GM18511 (cell line): ENCODE data around the gene TMEM127.
"Not testable (repeated sequence)": the region's sequence is repeated elsewhere in the genome, so short reads cannot be mapped to it uniquely, and the experiment has no call there.

Experiments
- ATAC-seq: cut with Tn5 transposase; IDR thresholded peaks from one replicate; pipeline ENCODE4 v1.9.1; 2021; ENCODE audit warnings: mild to moderate bottlenecking, moderate library complexity; ENCODE audit not compliant: unreplicated experiment

TMEM127 gene

GRCh38 chr2:96243843-96244242 is 22.0 kb downstream of the TMEM127 start:
- no peak for ATAC-seq

GRCh38 chr2:96241900-96242611 is 23.7 kb downstream of the TMEM127 start:
- peak; percentile 94 for ATAC-seq

- no peak for ATAC-seq
These were observed 24.6 kb downstream of the TMEM127 start for GRCh38 chr2:96241227-96241626.

GRCh38 chr2:96240341-96241038 is 25.3 kb downstream of the TMEM127 start:
- ATAC-seq: no peak

GRCh38 chr2:96239745-96240264 is 26.0 kb downstream of the TMEM127 start:
- no peak for ATAC-seq

- ATAC-seq: no peak
These were observed 26.7 kb downstream of the TMEM127 start for GRCh38 chr2:96239091-96239490.

- no peak for ATAC-seq
These were observed 27.5 kb downstream of the TMEM127 start for GRCh38 chr2:96238266-96238665.

GRCh38 chr2:96236882-96237281 is 28.9 kb downstream of the TMEM127 start:
- ATAC-seq: no peak

- peak; percentile 96 for ATAC-seq
These were observed 31.9 kb downstream of the TMEM127 start for GRCh38 chr2:96233880-96234316.

GRCh38 chr2:96233436-96233835 is 32.4 kb downstream of the TMEM127 start:
- no peak for ATAC-seq

GRCh38 chr2:96231316-96231715 is 34.5 kb downstream of the TMEM127 start:
- no peak for ATAC-seq

GRCh38 chr2:96225016-96225533 is 40.7 kb downstream of the TMEM127 start:
- peak; percentile 93 for ATAC-seq

GRCh38 chr2:96221106-96221505 is 44.7 kb downstream of the TMEM127 start:
- not testable (repeated sequence) for ATAC-seq

- ATAC-seq: not testable (repeated sequence)
These were observed 45.8 kb downstream of the TMEM127 start for GRCh38 chr2:96219959-96220358.

- no peak for ATAC-seq
These were observed 47.2 kb downstream of the TMEM127 start for GRCh38 chr2:96218508-96219131.

- no peak for ATAC-seq
These were observed 51.2 kb downstream of the TMEM127 start for GRCh38 chr2:96214554-96214953.

- ATAC-seq: no peak
These were observed 52.4 kb downstream of the TMEM127 start for GRCh38 chr2:96213379-96213778.

GRCh38 chr2:96212339-96212738 is 53.5 kb downstream of the TMEM127 start:
- no peak for ATAC-seq

- ATAC-seq: no peak
These were observed 56.1 kb downstream of the TMEM127 start for GRCh38 chr2:96209729-96210085.

GRCh38 chr2:96209011-96209728 is 56.6 kb downstream of the TMEM127 start:
- no peak for ATAC-seq
